ENCODE data around the gene HEATR5A. TPM values are rescaled to one million over a fixed set of nuclear protein-coding genes. Genes with fewer than 3 reads are reported as not detected.

Gene HEATR5A
- polyA plus RNA-seq, 1 of the 3 experiments (the other 2 are of a cell fraction) = 7.1 TPM

DNA sequence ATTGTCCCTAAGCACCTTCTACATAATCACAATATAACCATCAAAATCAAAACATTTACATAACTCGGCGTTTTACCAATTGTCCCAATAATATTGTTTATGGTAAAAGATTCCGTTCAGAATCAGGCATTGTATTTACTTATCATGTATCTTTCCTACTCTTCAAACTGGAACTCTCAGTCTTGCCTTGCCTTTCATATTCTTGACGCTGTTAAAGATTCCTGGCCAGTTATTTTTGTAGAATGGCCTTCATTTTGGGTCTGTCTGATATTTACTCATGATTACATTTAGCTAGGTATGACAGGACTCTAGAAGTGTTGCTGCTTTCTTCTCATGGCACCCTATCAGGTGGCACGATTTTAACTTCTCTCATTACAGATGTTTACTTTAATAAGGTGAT is 850 bp upstream of the HEATR5A start:
- no peaks in the 10 kb centered on the region for H3K9me2 ChIP-seq
- H4K20me1 ChIP-seq (ENCODE audit: insufficient read depth) = no peaks in the 10 kb centered on the region; the same call in 1 of the 2 replicates
- peaks cover 35% of the 10 kb centered on the region for H3K79me2 ChIP-seq (ENCODE audit: insufficient read depth)
- H3K4me3 ChIP-seq (ENCODE audit: low read depth in 2 of 2, low read length in 1 of 2) = no peak overlapping the region
- no peak overlapping the region for H3K4me2 ChIP-seq
- peak overlapping the region; percentile 91 for H2AFZ ChIP-seq (ENCODE audit: low read depth)
- no peak for TF ChIP-seq TCF12 (IDR thresholded peaks at IDR 0.05)
- TF ChIP-seq RCOR1 (IDR thresholded peaks at IDR 0.05; ENCODE audit: low read length) = no peak
- TF ChIP-seq TEAD4 (IDR thresholded peaks at IDR 0.05; ENCODE audit: borderline replicate concordance, insufficient read depth) = no peak
- no peak for TF ChIP-seq GABPA (IDR thresholded peaks at IDR 0.05; ENCODE audit: low read depth)
- no peak for TF ChIP-seq EP300 (IDR thresholded peaks at IDR 0.05; ENCODE audit: borderline replicate concordance in 1 of 2, low read depth in 1 of 2, low read length in 1 of 2)
- no peak for TF ChIP-seq FOXM1 (IDR thresholded peaks at IDR 0.05; ENCODE audit: low read depth)
- no peak for TF ChIP-seq GATA2 (CRISPR knock-in tag; IDR thresholded peaks at IDR 0.05)
- TF ChIP-seq FOSL2 (IDR thresholded peaks at IDR 0.05; ENCODE audit: borderline replicate concordance, low read depth) = no peak
- no peak for TF ChIP-seq SIN3A (IDR thresholded peaks at IDR 0.05; ENCODE audit: borderline replicate concordance, low read depth, low read length)
- TF ChIP-seq, protein P1, sequence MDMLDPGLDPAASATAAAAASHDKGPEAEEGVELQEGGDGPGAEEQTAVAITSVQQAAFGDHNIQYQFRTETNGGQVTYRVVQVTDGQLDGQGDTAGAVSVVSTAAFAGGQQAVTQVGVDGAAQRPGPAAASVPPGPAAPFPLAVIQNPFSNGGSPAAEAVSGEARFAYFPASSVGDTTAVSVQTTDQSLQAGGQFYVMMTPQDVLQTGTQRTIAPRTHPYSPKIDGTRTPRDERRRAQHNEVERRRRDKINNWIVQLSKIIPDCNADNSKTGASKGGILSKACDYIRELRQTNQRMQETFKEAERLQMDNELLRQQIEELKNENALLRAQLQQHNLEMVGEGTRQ (IDR thresholded peaks at IDR 0.05; ENCODE audit: borderline replicate concordance, low read depth, low read length) = no peak
- ChIA-PET POLR2A (interaction anchor here (2.4 kb wide), 1 partner anchor 36 kb away, joined by 15 read pairs; the partner anchor contains the start of gene DTD2), CTCF (interaction anchor here (0.8 to 1.3 kb wide), 4 partner anchors 13 to 982 kb away, joined by 3 to 5 read pairs (median 3); partner anchors contain the start of genes DTD2 and HECTD1)
- no peak overlapping the region for H3K9ac ChIP-seq
- WGBS (ENCODE audit: low lambda C conversion rate) = 95% methylated on average over 5 of the region's 5 CpGs
- no peaks in the 10 kb centered on the region for H3K27me3 ChIP-seq (ENCODE audit: insufficient read depth)
- H3K27ac ChIP-seq (ENCODE audit: low read depth in 2 of 2, low read length in 1 of 2) = peak overlapping the region in 1 of 2 experiments; percentile 65; a peak in 2 of 4 replicates
- DNase-seq = no peak
- H3F3A ChIP-seq (replicated peaks; ENCODE audit: insufficient read depth) = peaks cover 14% of the 10 kb centered on the region
- peaks cover 0 to 3% of the 10 kb centered on the region in 2 experiments for H3K36me3 ChIP-seq (replicated peaks in 1 of 2; ENCODE audit: control insufficient read depth in 1 of 2, insufficient read depth in 2 of 2, low read length in 1 of 2)
- H3K9me3 ChIP-seq = no peaks in the 10 kb centered on the region
- no peaks in the 10 kb centered on the region; a peak in 1 of 4 replicates for H3K4me1 ChIP-seq (ENCODE audit: control insufficient read depth in 1 of 2, insufficient read depth in 2 of 2, low read depth in 1 of 2, low read length in 1 of 2)

DNA sequence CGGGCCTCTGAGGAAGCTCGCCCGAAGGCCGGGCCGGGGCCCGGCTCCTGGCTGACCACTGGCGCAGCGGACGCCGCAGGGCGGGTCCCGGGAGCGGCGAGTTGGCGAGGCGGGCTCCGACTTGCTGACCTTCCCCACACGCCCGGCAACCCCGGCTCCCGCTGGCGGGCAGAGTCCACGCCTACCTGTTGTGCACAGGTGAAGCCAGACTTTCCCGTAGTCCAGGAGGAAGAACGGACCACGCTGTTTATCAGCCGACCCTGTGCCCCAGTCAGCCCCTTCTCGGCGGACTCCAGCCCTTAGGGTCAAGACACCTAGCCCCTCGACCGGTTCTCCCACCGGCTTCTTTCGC is 407 bp downstream of the HEATR5A start:
- POLR2A ChIA-PET = interaction anchor here (0.9 to 2.4 kb wide), 6 partner anchors 14 to 784 kb away, joined by 3 to 15 read pairs (median 4); partner anchors contain the start of genes DTD2 and HECTD1

More for the DNA sequence above, 407 bp downstream of the HEATR5A start:
- WGBS (ENCODE audit: low lambda C conversion rate) = 0% methylated on average over 8 of the region's 33 CpGs
- H2AFZ ChIP-seq (ENCODE audit: low read depth) = peak overlapping the region; percentile 95
- H3K9me2 ChIP-seq = no peaks in the 10 kb centered on the region
- H3K36me3 ChIP-seq (replicated peaks in 1 of 2; ENCODE audit: control insufficient read depth in 1 of 2, insufficient read depth in 2 of 2, low read length in 1 of 2) = peaks cover 0 to 3% of the 10 kb centered on the region in 2 experiments
- H3K4me1 ChIP-seq (ENCODE audit: control insufficient read depth in 1 of 2, insufficient read depth in 2 of 2, low read depth in 1 of 2, low read length in 1 of 2) = no peaks in the 10 kb centered on the region; a peak in 1 of 4 replicates
- CTCF ChIA-PET = interaction anchor here (0.6 to 1.7 kb wide), 7 partner anchors 10 to 212 kb away, joined by 3 to 8 read pairs (median 4); partner anchors contain the start of genes DTD2 and HECTD1
- no peaks in the 10 kb centered on the region; the same call in 1 of the 2 replicates for H4K20me1 ChIP-seq (ENCODE audit: insufficient read depth)
- peaks cover 14% of the 10 kb centered on the region for H3F3A ChIP-seq (replicated peaks; ENCODE audit: insufficient read depth)
- H3K9me3 ChIP-seq = no peaks in the 10 kb centered on the region
- DNase-seq = peak; percentile 75
- H3K27ac ChIP-seq (ENCODE audit: low read depth in 2 of 2, low read length in 1 of 2) = peak overlapping the region; percentile 74 to 83
- TF ChIP-seq MXI1 (IDR thresholded peaks at IDR 0.05; ENCODE audit: low read depth, low read length) (no peak), TEAD4 (IDR thresholded peaks at IDR 0.05; ENCODE audit: borderline replicate concordance, insufficient read depth) (no peak), TCF12 (IDR thresholded peaks at IDR 0.05) (no peak)
- TF ChIP-seq, protein P2, sequence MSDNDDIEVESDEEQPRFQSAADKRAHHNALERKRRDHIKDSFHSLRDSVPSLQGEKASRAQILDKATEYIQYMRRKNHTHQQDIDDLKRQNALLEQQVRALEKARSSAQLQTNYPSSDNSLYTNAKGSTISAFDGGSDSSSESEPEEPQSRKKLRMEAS (IDR thresholded peaks at IDR 0.05; ENCODE audit: low read depth) = no peak
- TF ChIP-seq, protein P3, sequence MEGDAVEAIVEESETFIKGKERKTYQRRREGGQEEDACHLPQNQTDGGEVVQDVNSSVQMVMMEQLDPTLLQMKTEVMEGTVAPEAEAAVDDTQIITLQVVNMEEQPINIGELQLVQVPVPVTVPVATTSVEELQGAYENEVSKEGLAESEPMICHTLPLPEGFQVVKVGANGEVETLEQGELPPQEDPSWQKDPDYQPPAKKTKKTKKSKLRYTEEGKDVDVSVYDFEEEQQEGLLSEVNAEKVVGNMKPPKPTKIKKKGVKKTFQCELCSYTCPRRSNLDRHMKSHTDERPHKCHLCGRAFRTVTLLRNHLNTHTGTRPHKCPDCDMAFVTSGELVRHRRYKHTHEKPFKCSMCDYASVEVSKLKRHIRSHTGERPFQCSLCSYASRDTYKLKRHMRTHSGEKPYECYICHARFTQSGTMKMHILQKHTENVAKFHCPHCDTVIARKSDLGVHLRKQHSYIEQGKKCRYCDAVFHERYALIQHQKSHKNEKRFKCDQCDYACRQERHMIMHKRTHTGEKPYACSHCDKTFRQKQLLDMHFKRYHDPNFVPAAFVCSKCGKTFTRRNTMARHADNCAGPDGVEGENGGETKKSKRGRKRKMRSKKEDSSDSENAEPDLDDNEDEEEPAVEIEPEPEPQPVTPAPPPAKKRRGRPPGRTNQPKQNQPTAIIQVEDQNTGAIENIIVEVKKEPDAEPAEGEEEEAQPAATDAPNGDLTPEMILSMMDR (IDR thresholded peaks at IDR 0.05) = no peak
- TF ChIP-seq, protein P4, sequence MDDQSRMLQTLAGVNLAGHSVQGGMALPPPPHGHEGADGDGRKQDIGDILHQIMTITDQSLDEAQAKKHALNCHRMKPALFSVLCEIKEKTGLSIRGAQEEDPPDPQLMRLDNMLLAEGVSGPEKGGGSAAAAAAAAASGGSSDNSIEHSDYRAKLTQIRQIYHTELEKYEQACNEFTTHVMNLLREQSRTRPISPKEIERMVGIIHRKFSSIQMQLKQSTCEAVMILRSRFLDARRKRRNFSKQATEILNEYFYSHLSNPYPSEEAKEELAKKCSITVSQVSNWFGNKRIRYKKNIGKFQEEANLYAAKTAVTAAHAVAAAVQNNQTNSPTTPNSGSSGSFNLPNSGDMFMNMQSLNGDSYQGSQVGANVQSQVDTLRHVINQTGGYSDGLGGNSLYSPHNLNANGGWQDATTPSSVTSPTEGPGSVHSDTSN (IDR thresholded peaks at IDR 0.05) = no peak
- peak overlapping the region; percentile 82 to 92 for H3K4me3 ChIP-seq (ENCODE audit: low read depth in 2 of 2, low read length in 1 of 2)
- no peaks in the 10 kb centered on the region for H3K27me3 ChIP-seq (ENCODE audit: insufficient read depth)
- H3K9ac ChIP-seq = peak overlapping the region; percentile 83
- peak overlapping the region; percentile 86 for H3K4me2 ChIP-seq
- H3K79me2 ChIP-seq (ENCODE audit: insufficient read depth) = peaks cover 48% of the 10 kb centered on the region
